SU-DHL-6 (cell line): ENCODE data around the gene CCDC183.
"Not testable (repeated sequence)": the region's sequence is repeated elsewhere in the genome, so short reads cannot be mapped to it uniquely, and the experiment has no call there.

Experiments
- H2AFZ ChIP-seq: fragments of 200-600 bp; sonication (generic); 2 replicates; pipeline ENCODE4 v1.6.1; 2014; ENCODE audit warnings: low read depth, mild to moderate bottlenecking, moderate library complexity, mixed read lengths, antibody characterized with exemption, low read length; ENCODE audit not compliant: severe bottlenecking
- H3F3A ChIP-seq: fragments of 200-600 bp; shearing (Covaris generic); 2 replicates; pipeline ENCODE4 v1.6.0; 2016; ENCODE audit warnings: antibody characterized with exemption, mild to moderate bottlenecking; ENCODE audit not compliant: insufficient read depth
- H3K27ac ChIP-seq: fragments of 200-600 bp; sonication (generic); 2 replicates; pipeline ENCODE4 v1.5.1; 2016; ENCODE audit warnings: low read depth, mild to moderate bottlenecking, low read length, moderate library complexity, mixed read lengths
- H3K27me3 ChIP-seq: fragments of 200-600 bp; sonication (generic), shearing (Covaris generic); 2 replicates; pipeline ENCODE4 v1.6.0; 2014; ENCODE audit warnings: mild to moderate bottlenecking, low read length
- H3K36me3 ChIP-seq: fragments of 200-600 bp; sonication (generic); 2 replicates; pipeline ENCODE4 v1.6.1; 2014; ENCODE audit warnings: mild to moderate bottlenecking, low read length, mixed read lengths
- H3K4me2 ChIP-seq: fragments of 300-600, 200-600 bp; shearing (Covaris generic), sonication (generic); 2 replicates; pipeline ENCODE4 v1.6.0; 2014; ENCODE audit warnings: low read length, low read depth, mild to moderate bottlenecking; ENCODE audit not compliant: poor library complexity, severe bottlenecking
- H3K4me3 ChIP-seq: fragments of 200-600 bp; sonication (generic); 2 replicates; pipeline ENCODE4 v1.5.1; 2014; ENCODE audit warnings: antibody characterized with exemption, low read length, mild to moderate bottlenecking, mixed read lengths; ENCODE audit not compliant: insufficient read depth, poor library complexity, severe bottlenecking
- H3K79me2 ChIP-seq: fragments of 200-600 bp; sonication (generic); 2 replicates; pipeline ENCODE4 v1.6.1; 2014; ENCODE audit warnings: mild to moderate bottlenecking, low read length, moderate library complexity; ENCODE audit not compliant: insufficient read depth
- H3K9ac ChIP-seq: fragments of 200-600 bp; sonication (generic); 2 replicates; pipeline ENCODE4 v1.7.0; 2014; ENCODE audit warnings: mild to moderate bottlenecking, low read length
- H3K9me2 ChIP-seq: fragments of 200-600 bp; sonication (generic); replicated peaks from 2 replicates; pipeline ENCODE4 v1.6.1; 2014; ENCODE audit warnings: low read length; ENCODE audit not compliant: insufficient read depth
- H3K9me3 ChIP-seq: fragments of 200-600 bp; sonication (generic); 2 replicates; pipeline ENCODE4 v1.6.1; 2014; ENCODE audit warnings: low read length, mixed read lengths; ENCODE audit not compliant: insufficient read depth
- H4K20me1 ChIP-seq: fragments of 200-600 bp; sonication (generic); 2 replicates; pipeline ENCODE4 v1.6.1; 2014; ENCODE audit warnings: low read depth, mild to moderate bottlenecking, antibody characterized with exemption, low read length, moderate library complexity, mixed read lengths
- EZH2phosphoT487 ChIP-seq: fragments of 200-600 bp; sonication (generic), shearing (Covaris generic); conservative IDR thresholded peaks from 2 replicates; pipeline ENCODE4 v1.6.1; 2018; ENCODE audit warnings: mild to moderate bottlenecking, antibody characterized with exemption, low read length, moderate library complexity, mixed read lengths
- TF ChIP-seq, protein P1 (sequence below): fragments of 200-600 bp; sonication (generic); IDR thresholded peaks from one replicate; pipeline ENCODE4 v1.5.1; 2017; ENCODE audit warnings: antibody characterized with exemption, mild to moderate bottlenecking, low read length, moderate library complexity; ENCODE audit not compliant: insufficient read depth, poor library complexity, severe bottlenecking

CCDC183 gene

DNA sequence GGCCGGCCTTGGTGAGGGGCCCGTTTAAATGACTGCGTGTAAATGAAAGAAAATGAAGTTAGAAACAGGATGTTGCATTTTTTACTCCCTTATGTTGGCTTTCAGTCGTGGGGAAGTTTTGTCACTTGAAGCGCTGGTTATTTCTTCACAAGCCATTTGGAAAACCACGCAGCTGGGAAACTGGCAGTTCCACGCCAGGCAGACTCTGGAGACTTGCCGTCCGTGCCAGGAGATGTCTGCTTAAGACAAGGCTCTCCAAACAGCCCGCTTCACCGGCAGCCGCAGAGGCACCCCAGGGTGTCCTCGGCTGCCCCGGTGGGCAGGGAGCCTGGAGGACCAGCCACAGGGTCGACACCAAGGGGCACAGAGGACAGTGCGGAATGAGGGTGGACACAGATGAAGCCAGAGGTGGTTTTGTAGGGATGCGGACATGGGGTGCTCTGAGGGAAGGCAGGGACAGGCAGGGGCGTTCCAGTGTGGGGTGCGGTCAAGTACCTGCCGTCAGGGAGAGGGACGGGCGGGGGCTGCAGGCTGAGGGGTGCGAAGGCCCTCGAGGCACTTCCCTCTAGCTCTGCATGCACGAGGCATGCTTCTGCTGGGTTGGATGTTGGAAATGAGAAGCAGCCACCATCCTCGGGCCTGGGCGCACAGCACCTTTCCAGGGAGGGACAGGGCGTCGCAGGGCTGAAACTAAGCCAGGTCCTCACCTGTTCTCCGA, 35.0 kb downstream of the CCDC183 start:
- no peaks in the 10 kb centered on the region for H3K27me3 ChIP-seq
- no peak overlapping the region for H3K27ac ChIP-seq
- H4K20me1 ChIP-seq = no peaks in the 10 kb centered on the region
- H3K79me2 ChIP-seq = no peaks in the 10 kb centered on the region
- H3K9me2 ChIP-seq = no peaks in the 10 kb centered on the region
- no peaks in the 10 kb centered on the region for H3K9me3 ChIP-seq
- no peaks in the 10 kb centered on the region for H3F3A ChIP-seq
- H3K9ac ChIP-seq = no peak overlapping the region
- no peaks in the 10 kb centered on the region for H3K36me3 ChIP-seq
- no peak for TF ChIP-seq EZH2phosphoT487
- TF ChIP-seq, protein P1, sequence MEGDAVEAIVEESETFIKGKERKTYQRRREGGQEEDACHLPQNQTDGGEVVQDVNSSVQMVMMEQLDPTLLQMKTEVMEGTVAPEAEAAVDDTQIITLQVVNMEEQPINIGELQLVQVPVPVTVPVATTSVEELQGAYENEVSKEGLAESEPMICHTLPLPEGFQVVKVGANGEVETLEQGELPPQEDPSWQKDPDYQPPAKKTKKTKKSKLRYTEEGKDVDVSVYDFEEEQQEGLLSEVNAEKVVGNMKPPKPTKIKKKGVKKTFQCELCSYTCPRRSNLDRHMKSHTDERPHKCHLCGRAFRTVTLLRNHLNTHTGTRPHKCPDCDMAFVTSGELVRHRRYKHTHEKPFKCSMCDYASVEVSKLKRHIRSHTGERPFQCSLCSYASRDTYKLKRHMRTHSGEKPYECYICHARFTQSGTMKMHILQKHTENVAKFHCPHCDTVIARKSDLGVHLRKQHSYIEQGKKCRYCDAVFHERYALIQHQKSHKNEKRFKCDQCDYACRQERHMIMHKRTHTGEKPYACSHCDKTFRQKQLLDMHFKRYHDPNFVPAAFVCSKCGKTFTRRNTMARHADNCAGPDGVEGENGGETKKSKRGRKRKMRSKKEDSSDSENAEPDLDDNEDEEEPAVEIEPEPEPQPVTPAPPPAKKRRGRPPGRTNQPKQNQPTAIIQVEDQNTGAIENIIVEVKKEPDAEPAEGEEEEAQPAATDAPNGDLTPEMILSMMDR = no peak
- no peak overlapping the region for H3K4me2 ChIP-seq
- no peak overlapping the region for H3K4me3 ChIP-seq
- H2AFZ ChIP-seq = no peak overlapping the region

DNA sequence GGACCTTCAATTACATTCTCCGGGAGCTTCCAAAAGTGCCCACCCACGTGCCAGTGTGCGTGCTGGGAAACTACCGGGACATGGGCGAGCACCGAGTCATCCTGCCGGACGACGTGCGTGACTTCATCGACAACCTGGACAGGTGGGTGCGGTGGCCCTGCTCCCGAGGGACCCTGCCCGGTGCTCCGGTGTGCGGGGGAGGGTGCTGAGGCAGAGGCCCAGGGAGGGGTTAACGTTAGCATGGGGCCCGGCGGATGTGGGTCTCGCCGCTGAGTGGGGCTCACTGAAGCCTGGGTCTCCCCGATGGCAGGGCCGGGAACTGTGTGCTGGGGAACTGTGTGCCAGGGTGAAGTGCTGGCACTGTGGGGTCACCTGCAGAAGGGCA, 35.6 kb downstream of the CCDC183 start:
- no peak overlapping the region for H2AFZ ChIP-seq
- H3K4me2 ChIP-seq = no peak overlapping the region
- H3F3A ChIP-seq = no peaks in the 10 kb centered on the region
- H3K9me2 ChIP-seq = no peaks in the 10 kb centered on the region
- no peak for TF ChIP-seq EZH2phosphoT487
- TF ChIP-seq, protein P1 = no peak
- no peak overlapping the region for H3K27ac ChIP-seq
- H3K36me3 ChIP-seq = no peaks in the 10 kb centered on the region
- H3K4me3 ChIP-seq = no peak overlapping the region
- no peaks in the 10 kb centered on the region for H3K27me3 ChIP-seq
- no peak overlapping the region for H3K9ac ChIP-seq
- no peaks in the 10 kb centered on the region for H3K9me3 ChIP-seq
- no peaks in the 10 kb centered on the region for H3K79me2 ChIP-seq
- no peaks in the 10 kb centered on the region for H4K20me1 ChIP-seq

DNA sequence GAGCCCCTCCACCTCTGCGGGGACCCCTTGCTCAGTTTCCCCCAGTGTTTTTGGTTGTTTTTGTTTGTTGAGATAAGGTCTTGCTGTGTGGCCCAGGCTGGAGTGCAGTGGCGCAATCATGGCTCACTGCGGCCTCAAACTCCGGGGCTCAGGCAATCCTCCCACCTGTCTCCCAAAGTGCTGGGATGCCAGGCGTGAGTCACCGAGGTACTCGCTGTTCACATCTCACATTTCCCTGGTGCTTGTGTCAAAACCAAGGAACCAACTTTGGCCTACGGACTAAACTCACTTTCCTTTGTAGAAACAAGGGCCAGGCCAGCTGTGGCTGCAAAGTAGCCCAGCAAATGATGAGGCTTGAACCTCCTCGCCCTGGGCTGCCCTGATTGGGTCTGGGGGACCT, 36.4 kb downstream of the CCDC183 start:
- Histone ChIP-seq H3K36me3 (no peaks in the 10 kb centered on the region), H3K9ac (no peak overlapping the region), H4K20me1 (no peaks in the 10 kb centered on the region), H2AFZ (no peak overlapping the region), H3K79me2 (no peaks in the 10 kb centered on the region), H3K9me2 (no peaks in the 10 kb centered on the region), H3K27me3 (no peaks in the 10 kb centered on the region), H3F3A (no peaks in the 10 kb centered on the region), H3K4me3 (no peak overlapping the region), H3K4me2 (no peak overlapping the region), H3K9me3 (no peaks in the 10 kb centered on the region), H3K27ac (no peak overlapping the region)
- TF ChIP-seq, protein P1 = no peak
- no peak for TF ChIP-seq EZH2phosphoT487

DNA sequence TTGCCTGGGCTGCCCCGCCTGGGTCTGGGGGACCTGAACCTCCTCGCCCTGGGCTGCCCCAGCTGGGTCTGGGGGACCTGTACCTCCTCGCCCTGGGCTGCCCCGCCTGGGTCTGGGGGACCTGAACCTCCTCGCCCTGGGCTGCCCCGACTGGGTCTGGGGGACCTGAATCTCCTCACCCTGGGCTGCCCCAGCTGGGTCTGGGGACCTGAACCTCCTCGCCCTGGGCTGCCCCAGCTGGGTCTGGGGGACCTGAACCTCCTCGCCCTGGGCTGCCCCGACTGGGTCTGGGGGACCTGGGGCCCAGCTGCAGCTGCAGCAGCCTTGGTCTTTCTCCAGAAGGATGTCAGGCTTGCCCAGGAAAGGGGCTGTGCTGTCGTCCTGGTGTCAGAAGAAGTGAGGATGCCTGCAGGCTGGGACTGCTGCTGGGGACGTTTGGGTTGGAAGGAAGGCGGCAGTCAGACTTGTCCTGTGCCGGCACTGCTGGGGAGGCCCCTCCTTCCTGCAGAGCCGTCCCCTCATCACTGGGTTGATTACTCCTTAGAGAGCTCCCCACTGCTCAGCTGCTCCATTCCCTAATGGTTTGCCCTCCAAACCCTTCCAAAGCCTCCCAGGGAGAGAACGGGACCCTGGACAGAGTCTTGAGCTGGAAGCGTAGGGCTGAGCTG, 37.4 kb downstream of the CCDC183 start:
- H3K4me2 ChIP-seq, H3K36me3 ChIP-seq, H3K9me3 ChIP-seq, H2AFZ ChIP-seq, H3K9ac ChIP-seq, H3K27ac ChIP-seq, H3K9me2 ChIP-seq, H3K79me2 ChIP-seq, H3F3A ChIP-seq, H3K27me3 ChIP-seq, H3K4me3 ChIP-seq, H4K20me1 ChIP-seq: not testable (repeated sequence)
